Measurements from ENCODE around the gene CT47A1.
"Not testable (repeated sequence)": the region's sequence is repeated elsewhere in the genome, so short reads cannot be mapped to it uniquely, and the experiment has no call there.

Gene CT47A1

DNA sequence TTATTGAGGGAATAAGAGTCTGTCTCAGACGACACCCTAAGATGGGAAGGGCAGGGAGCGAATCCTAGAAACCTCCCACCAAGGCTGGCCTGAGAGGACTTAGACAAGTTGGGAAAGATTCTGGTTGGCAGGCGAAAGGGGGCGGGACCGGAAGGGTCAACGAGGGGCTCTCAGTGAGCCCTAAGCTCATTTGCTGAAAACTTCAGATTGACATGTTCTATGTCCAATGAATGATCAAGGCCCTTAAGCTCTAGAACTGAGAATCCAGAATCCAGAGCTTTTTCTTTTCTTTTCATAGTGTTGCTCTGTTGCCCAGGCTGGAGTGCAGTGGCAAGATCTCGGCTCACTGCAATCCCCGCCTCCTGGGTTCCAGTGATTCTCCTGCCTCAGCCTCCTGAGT is at the start of gene CT47A1:
Gene CT47A1, minus strand, starts transcription at position 101 of the 400 bp plus-strand sequence. CDS start 231 bp downstream, outside the sequence.
- H3K27me3 ChIP-seq (ENCODE audit: control insufficient read depth, insufficient read depth, low read length); H3K36me3 ChIP-seq (ENCODE audit: control insufficient read depth, insufficient read depth, low read length); H3K27ac ChIP-seq; H3K4me3 ChIP-seq (ENCODE audit: low read depth, low read length); H2AFZ ChIP-seq; H3K79me2 ChIP-seq; H3K9ac ChIP-seq; H3K4me2 ChIP-seq (ENCODE audit: low read length); H3K4me1 ChIP-seq; H3K9me3 ChIP-seq (ENCODE audit: control insufficient read depth, low read length): not testable (repeated sequence)

DNA sequence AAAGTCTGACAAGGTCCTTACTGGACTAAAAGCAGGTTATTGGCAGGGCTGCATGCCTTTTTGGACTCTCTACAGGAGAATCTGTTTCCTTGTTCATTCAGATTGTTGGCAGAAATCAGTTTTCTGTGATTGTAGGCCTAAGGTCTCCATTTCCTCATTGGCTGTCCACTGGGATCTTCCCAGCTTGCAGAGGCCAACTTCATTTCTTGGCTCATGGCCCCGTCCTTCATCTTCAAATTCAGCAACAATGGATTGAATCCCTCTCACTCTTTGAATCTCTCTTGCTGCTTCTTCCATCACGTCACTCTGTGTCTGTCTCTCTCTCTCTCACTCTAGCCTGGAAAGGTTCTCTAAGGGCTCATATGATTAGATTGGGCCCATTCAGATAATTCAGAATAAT is 47.0 kb upstream of the CT47A1 start:
- Histone ChIP-seq H3K4me1 (no peaks in the 10 kb centered on the region), H3K27me3 (ENCODE audit: control insufficient read depth, insufficient read depth, low read length) (no peaks in the 10 kb centered on the region), H2AFZ (no peak overlapping the region), H3K9me3 (ENCODE audit: control insufficient read depth, low read length) (no peaks in the 10 kb centered on the region), H3K79me2 (no peaks in the 10 kb centered on the region), H3K4me2 (ENCODE audit: low read length) (no peak overlapping the region), H3K27ac (no peak overlapping the region), H3K9ac (no peak overlapping the region), H3K4me3 (ENCODE audit: low read depth, low read length) (no peak overlapping the region), H3K36me3 (ENCODE audit: control insufficient read depth, insufficient read depth, low read length) (no peaks in the 10 kb centered on the region)
- TF ChIP-seq, protein P1, sequence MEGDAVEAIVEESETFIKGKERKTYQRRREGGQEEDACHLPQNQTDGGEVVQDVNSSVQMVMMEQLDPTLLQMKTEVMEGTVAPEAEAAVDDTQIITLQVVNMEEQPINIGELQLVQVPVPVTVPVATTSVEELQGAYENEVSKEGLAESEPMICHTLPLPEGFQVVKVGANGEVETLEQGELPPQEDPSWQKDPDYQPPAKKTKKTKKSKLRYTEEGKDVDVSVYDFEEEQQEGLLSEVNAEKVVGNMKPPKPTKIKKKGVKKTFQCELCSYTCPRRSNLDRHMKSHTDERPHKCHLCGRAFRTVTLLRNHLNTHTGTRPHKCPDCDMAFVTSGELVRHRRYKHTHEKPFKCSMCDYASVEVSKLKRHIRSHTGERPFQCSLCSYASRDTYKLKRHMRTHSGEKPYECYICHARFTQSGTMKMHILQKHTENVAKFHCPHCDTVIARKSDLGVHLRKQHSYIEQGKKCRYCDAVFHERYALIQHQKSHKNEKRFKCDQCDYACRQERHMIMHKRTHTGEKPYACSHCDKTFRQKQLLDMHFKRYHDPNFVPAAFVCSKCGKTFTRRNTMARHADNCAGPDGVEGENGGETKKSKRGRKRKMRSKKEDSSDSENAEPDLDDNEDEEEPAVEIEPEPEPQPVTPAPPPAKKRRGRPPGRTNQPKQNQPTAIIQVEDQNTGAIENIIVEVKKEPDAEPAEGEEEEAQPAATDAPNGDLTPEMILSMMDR (IDR thresholded peaks at IDR 0.05): no peak

DNA sequence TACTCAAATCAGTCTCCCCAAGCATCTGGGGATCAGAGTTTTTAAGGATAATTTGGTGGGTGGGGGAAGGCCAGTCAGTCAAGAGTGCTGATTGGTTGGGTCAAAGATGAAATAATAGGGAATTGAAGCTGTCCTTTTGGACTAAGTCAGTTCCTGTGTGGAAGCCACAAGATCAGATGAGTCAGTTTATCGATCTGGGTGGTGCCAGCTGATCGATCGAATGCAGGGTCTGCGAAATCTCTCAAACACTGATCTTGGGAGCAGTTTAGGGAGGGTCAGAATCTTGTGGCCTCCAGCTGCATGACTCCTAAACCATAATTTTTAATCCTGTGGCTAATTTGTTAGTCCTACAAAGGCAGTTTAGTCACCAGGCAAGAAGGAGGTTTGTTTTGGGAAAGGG is 44.5 kb upstream of the CT47A1 start:
- H3K4me3 ChIP-seq (ENCODE audit: low read depth, low read length): no peak overlapping the region
- no peaks in the 10 kb centered on the region for H3K27me3 ChIP-seq (ENCODE audit: control insufficient read depth, insufficient read depth, low read length)
- no peaks in the 10 kb centered on the region for H3K36me3 ChIP-seq (ENCODE audit: control insufficient read depth, insufficient read depth, low read length)
- H3K27ac ChIP-seq: no peak overlapping the region
- no peak overlapping the region for H3K9ac ChIP-seq
- no peak overlapping the region for H3K4me2 ChIP-seq (ENCODE audit: low read length)
- H3K79me2 ChIP-seq: no peaks in the 10 kb centered on the region
- TF ChIP-seq, protein P1 (IDR thresholded peaks at IDR 0.05): no peak
- no peaks in the 10 kb centered on the region for H3K9me3 ChIP-seq (ENCODE audit: control insufficient read depth, low read length)
- no peak overlapping the region for H2AFZ ChIP-seq
- no peaks in the 10 kb centered on the region for H3K4me1 ChIP-seq

DNA sequence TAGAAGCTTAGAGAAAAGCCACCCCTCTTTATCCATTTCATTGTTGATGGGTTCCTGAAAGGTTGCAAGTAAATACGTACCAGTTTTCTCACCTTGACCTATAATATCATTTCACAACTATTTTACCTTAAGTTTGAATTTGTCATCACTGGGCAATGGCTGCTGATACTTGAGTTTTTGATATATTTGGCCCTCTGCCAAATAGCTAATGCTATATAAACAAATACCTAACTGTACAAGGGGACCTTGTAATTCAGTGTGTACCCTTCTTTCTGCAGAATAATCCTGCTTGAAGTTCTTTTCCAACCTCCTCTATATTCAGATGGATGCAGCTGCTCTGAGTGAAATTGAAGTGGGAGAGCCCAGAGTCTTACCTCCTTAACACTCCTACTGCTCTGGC is 42.9 kb upstream of the CT47A1 start:
- TF ChIP-seq, protein P1 (IDR thresholded peaks at IDR 0.05): no peak
- Histone ChIP-seq H3K79me2 (no peaks in the 10 kb centered on the region), H3K9me3 (ENCODE audit: control insufficient read depth, low read length) (no peaks in the 10 kb centered on the region), H3K27me3 (ENCODE audit: control insufficient read depth, insufficient read depth, low read length) (no peaks in the 10 kb centered on the region), H3K4me1 (no peaks in the 10 kb centered on the region), H3K27ac (no peak overlapping the region), H3K9ac (no peak overlapping the region), H3K4me2 (ENCODE audit: low read length) (no peak overlapping the region), H2AFZ (no peak overlapping the region), H3K36me3 (ENCODE audit: control insufficient read depth, insufficient read depth, low read length) (no peaks in the 10 kb centered on the region), H3K4me3 (ENCODE audit: low read depth, low read length) (no peak overlapping the region)

DNA sequence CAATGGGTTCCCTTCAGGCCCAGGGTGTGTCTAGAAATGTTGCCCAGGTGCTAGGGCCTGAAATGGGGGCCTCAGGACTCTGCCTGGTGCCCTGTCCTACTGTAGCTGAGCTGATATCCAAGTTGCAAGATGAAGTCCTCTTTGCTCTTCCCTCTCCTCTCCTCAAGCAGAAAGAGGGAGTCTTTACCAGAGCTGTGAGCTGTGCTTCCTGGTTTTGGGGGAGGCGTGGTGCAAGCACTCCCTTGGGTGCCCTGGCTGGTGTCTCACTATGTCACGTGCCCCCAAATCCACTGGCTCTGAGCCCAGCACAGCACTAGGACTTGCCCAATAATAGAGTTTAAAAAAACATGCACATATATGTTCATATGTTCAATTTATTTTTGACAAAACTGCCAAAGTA is 29.3 kb upstream of the CT47A1 start:
- TF ChIP-seq, protein P1 (IDR thresholded peaks at IDR 0.05): no peak
- Histone ChIP-seq H3K27me3 (ENCODE audit: control insufficient read depth, insufficient read depth, low read length) (no peaks in the 10 kb centered on the region), H3K4me1 (no peaks in the 10 kb centered on the region), H3K36me3 (ENCODE audit: control insufficient read depth, insufficient read depth, low read length) (no peaks in the 10 kb centered on the region), H3K4me3 (ENCODE audit: low read depth, low read length) (no peak overlapping the region), H3K27ac (no peak overlapping the region), H3K4me2 (ENCODE audit: low read length) (no peak overlapping the region), H3K9me3 (ENCODE audit: control insufficient read depth, low read length) (no peaks in the 10 kb centered on the region), H3K79me2 (no peaks in the 10 kb centered on the region), H2AFZ (no peak overlapping the region), H3K9ac (no peak overlapping the region)
